K562 (cell line): ENCODE measurements around the gene PAFAH1B1. TPM values are rescaled to one million over a fixed set of nuclear protein-coding genes. Genes with fewer than 3 reads are reported as not detected.

Source experiments
- ADNP ChIP-seq: fragments of 200-800 bp; sonication (Bioruptor generic); IDR thresholded peaks from 2 replicates; pipeline ENCODE4 v1.6.1; 2016; ENCODE audit warnings: missing genetic modification characterization, missing compliant biosample characterization
- CAMTA2 ChIP-seq: fragments of 250-450 bp; sonication (Bioruptor Pico); conservative IDR thresholded peaks from 2 replicates; pipeline ENCODE4 v1.5.1; 2022
- E2F3 ChIP-seq: fragments of 250-450 bp; sonication (Bioruptor Pico); IDR thresholded peaks from 2 replicates; pipeline ENCODE4 v1.4.0; 2020; ENCODE audit warnings: mild to moderate bottlenecking
- HDAC6 ChIP-seq: IDR thresholded peaks from 2 replicates; pipeline ENCODE4 v1.6.1; 2012; ENCODE audit warnings: low read depth, mild to moderate bottlenecking, control low read depth, inconsistent platforms, low read length, moderate library complexity
- JUN ChIP-seq, 2 experiments: sonication (generic) in 1 of 2; formaldehyde crosslinking in 1 of 2; IDR thresholded peaks; 2 replicates each; pipeline versions ENCODE4 v1.6.1 to v1.8.0; 2012 to 2022; ENCODE audit warnings: borderline replicate concordance in 2 of 2, mild to moderate bottlenecking in 2 of 2, improper control_type of control experiment in 1 of 2, low read depth in 1 of 2, low read length in 1 of 2, missing genetic modification reagents in 1 of 2
- polyA plus RNA-seq, 8 experiments: library from polyadenylated mRNA; depleted of rRNA in 4 of 8; stranded (reverse) in 5 of 8; unstranded in 3 of 8; fragments of >200 nt; fragmentation: Nextera tagmentation in 2 of 8; fragmentation: Illumina TruSeq in 1 of 8; extraction: Ambion mirVana in 2 of 8; extraction: Trizol in 1 of 8; gene quantifications; 2 replicates each; pipeline versions ENCODE4 v1.2.1 to v1.2.3, GENCODE V29; 2011 to 2014; ENCODE audit warnings: inconsistent platforms in 1 of 8, missing spikeins in 1 of 8
- total RNA-seq, 7 experiments: library from RNA; depleted of rRNA in 6 of 7; stranded (reverse); fragments of >200 nt in 6 of 7; fragmentation: Illumina TruSeq in 2 of 7; extraction: Trizol in 2 of 7; gene quantifications; 2 replicates each; pipeline versions ENCODE4 v1.2.1 to v1.2.3, GENCODE V29; 2011 to 2021; ENCODE audit warnings: low replicate concordance in 1 of 7
- TF ChIP-seq, protein P1 (sequence below), 2 experiments: fragments of 150-350 bp in 1 of 2; IDR thresholded peaks; 2 replicates each; pipeline ENCODE4 v1.6.1; 2012 to 2016; ENCODE audit warnings: low read depth in 2 of 2, low read length in 2 of 2, mild to moderate bottlenecking in 1 of 2, moderate library complexity in 1 of 2
- TF ChIP-seq, protein P2 (sequence below): fragments of 250-450 bp; sonication (Bioruptor Pico); IDR thresholded peaks from 2 replicates; pipeline ENCODE4 v1.5.0; 2021; ENCODE audit warnings: mild to moderate bottlenecking, moderate library complexity
- TF ChIP-seq, protein P3 (sequence below): IDR thresholded peaks from 2 replicates; pipeline ENCODE4 v1.6.1; 2016; ENCODE audit warnings: missing genetic modification characterization, missing compliant biosample characterization
- TF ChIP-seq, protein P4 (sequence below): sonication (generic); IDR thresholded peaks from 2 replicates; pipeline ENCODE4 v1.6.1; 2016
- TF ChIP-seq, protein P5 (sequence below): sonication (generic); formaldehyde crosslinking; IDR thresholded peaks from 2 replicates; pipeline ENCODE4 v1.8.1; 2023; ENCODE audit warnings: mild to moderate bottlenecking, missing genetic modification reagents, moderate library complexity

PAFAH1B1 gene
- total and polyA plus RNA-seq, 9 of the 15 experiments (the other 6 are each of a cell fraction or from before 2014, with no cell fraction given), result 23.3 to 66.4 (median 40.2) TPM

DNA sequence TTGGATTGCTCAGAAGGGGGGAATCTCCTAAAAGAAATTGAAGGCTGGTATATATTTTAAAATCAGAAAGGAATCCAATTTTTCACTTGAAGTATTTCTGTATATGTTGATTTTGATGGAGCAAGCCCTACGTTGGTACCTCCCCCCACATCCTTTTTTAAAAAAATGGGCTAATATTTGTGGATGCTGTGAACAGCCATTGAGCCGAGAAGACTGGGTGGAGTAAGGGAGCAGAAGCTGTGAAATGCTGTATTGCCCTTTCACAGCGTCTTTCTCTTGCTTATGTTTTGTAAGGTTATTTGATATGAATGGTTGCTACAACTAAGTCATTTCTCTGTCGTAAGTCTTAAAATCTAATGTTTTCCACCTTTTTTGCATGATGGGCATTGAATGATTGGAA is 2.3 kb downstream of the PAFAH1B1 start (continued):
- TF ChIP-seq JUN (IDR thresholded peaks at IDR 0.05; ENCODE audit: borderline replicate concordance, low read depth, low read length) (no peak), JUN (CRISPR knock-in tag; IDR thresholded peaks at IDR 0.05; ENCODE audit: borderline replicate concordance) (no peak), HDAC6 (no peak), ADNP (tag) (no peak), E2F3 (CRISPR knock-in tag) (no peak), CAMTA2 (CRISPR knock-in tag) (no peak)
- TF ChIP-seq, protein P1, sequence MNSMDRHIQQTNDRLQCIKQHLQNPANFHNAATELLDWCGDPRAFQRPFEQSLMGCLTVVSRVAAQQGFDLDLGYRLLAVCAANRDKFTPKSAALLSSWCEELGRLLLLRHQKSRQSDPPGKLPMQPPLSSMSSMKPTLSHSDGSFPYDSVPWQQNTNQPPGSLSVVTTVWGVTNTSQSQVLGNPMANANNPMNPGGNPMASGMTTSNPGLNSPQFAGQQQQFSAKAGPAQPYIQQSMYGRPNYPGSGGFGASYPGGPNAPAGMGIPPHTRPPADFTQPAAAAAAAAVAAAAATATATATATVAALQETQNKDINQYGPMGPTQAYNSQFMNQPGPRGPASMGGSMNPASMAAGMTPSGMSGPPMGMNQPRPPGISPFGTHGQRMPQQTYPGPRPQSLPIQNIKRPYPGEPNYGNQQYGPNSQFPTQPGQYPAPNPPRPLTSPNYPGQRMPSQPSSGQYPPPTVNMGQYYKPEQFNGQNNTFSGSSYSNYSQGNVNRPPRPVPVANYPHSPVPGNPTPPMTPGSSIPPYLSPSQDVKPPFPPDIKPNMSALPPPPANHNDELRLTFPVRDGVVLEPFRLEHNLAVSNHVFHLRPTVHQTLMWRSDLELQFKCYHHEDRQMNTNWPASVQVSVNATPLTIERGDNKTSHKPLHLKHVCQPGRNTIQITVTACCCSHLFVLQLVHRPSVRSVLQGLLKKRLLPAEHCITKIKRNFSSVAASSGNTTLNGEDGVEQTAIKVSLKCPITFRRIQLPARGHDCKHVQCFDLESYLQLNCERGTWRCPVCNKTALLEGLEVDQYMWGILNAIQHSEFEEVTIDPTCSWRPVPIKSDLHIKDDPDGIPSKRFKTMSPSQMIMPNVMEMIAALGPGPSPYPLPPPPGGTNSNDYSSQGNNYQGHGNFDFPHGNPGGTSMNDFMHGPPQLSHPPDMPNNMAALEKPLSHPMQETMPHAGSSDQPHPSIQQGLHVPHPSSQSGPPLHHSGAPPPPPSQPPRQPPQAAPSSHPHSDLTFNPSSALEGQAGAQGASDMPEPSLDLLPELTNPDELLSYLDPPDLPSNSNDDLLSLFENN (IDR thresholded peaks at IDR 0.05; ENCODE audit: low read depth in 2 of 2, low read length in 2 of 2), result no peak
- TF ChIP-seq, protein P2, sequence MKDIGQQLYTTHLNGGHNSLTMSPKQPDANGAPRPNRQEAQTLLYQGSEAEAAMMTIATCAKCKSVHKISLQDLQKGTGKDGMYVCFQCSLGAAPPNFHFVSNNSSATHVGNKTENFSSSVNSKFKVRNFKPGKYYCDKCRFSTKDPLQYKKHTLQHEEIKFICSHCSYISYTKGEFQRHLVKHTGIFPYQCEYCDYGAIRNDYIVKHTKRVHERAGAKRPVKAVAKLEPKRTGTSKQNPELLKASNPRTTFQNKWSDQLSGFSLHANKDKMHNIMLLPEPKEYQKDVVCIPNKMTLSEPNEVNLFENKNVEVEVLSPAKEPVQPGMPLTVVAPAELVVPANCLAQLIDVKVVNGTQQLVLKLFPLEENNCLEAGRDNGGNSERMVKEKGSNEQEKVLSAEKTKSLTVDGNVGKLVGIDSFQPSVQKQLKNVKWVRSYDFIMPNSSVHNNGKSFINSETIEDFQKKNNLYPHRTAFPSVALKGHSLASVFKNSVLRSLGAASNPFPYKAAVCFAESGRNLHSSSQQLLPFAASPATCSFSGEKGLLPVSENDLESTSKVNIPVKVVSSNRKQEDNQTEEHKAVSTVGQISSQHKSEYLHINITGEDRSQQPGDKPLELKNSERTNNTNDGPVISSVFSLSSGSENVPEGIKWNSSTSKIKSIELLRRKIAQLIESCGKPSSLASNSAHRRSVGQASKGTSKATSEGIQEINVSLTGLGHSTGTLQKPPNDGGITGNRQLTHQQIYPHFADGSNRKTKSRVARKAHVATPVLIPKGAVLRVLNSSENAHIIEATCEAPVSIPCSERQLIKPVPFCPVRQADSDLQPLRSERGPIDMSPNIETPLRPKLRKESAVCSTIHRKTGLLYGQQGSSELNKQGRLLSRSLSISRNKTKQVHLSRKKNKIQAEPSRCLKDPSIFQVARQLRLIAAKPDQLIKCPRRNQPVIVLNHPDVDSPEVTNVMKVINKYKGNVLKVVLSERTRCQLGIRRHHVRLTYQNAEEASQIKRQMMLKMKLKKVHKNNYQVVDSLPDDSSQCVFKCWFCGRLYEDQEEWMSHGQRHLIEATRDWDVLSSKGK, result no peak
- TF ChIP-seq, protein P3, sequence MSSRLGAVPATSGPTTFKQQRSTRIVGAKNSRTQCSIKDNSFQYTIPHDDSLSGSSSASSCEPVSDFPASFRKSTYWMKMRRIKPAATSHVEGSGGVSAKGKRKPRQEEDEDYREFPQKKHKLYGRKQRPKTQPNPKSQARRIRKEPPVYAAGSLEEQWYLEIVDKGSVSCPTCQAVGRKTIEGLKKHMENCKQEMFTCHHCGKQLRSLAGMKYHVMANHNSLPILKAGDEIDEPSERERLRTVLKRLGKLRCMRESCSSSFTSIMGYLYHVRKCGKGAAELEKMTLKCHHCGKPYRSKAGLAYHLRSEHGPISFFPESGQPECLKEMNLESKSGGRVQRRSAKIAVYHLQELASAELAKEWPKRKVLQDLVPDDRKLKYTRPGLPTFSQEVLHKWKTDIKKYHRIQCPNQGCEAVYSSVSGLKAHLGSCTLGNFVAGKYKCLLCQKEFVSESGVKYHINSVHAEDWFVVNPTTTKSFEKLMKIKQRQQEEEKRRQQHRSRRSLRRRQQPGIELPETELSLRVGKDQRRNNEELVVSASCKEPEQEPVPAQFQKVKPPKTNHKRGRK, result no peak
- TF ChIP-seq, protein P4, sequence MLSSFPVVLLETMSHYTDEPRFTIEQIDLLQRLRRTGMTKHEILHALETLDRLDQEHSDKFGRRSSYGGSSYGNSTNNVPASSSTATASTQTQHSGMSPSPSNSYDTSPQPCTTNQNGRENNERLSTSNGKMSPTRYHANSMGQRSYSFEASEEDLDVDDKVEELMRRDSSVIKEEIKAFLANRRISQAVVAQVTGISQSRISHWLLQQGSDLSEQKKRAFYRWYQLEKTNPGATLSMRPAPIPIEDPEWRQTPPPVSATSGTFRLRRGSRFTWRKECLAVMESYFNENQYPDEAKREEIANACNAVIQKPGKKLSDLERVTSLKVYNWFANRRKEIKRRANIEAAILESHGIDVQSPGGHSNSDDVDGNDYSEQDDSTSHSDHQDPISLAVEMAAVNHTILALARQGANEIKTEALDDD, result no peak
- TF ChIP-seq, protein P5, sequence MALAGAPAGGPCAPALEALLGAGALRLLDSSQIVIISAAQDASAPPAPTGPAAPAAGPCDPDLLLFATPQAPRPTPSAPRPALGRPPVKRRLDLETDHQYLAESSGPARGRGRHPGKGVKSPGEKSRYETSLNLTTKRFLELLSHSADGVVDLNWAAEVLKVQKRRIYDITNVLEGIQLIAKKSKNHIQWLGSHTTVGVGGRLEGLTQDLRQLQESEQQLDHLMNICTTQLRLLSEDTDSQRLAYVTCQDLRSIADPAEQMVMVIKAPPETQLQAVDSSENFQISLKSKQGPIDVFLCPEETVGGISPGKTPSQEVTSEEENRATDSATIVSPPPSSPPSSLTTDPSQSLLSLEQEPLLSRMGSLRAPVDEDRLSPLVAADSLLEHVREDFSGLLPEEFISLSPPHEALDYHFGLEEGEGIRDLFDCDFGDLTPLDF (CRISPR knock-in tag), result no peak
- TF ChIP-seq, all 486 proteins: peak for 0
